IMR-90 (cell line): ENCODE measurements around the gene PRKCE.
"Not testable (repeated sequence)": the region's sequence is repeated elsewhere in the genome, so short reads cannot be mapped to it uniquely, and the experiment has no call there.

ENCODE experiments used
- CEBPB ChIP-seq: IDR thresholded peaks from 2 replicates; pipeline ENCODE4 v1.6.1; 2012; ENCODE audit warnings: low read depth, low read length, improper control_type of control experiment
- CTCF ChIP-seq: conservative IDR thresholded peaks from 2 replicates; pipeline ENCODE4 v1.5.1; 2012; ENCODE audit warnings: mild to moderate bottlenecking, low read depth, low read length, improper control_type of control experiment
- ELK1 ChIP-seq: fragments of 150-350 bp; IDR thresholded peaks from 2 replicates; pipeline ENCODE4 v1.6.1; 2016; ENCODE audit warnings: low read depth, mild to moderate bottlenecking, low read length, moderate library complexity, borderline replicate concordance
- FOS ChIP-seq: fragments of 150-350 bp; IDR thresholded peaks from 2 replicates; pipeline ENCODE4 v1.6.1; 2016; ENCODE audit warnings: low read depth, low read length
- POLR2A ChIP-seq: IDR thresholded peaks from 2 replicates; pipeline ENCODE4 v1.6.1; 2012; ENCODE audit warnings: mild to moderate bottlenecking, low read depth, low read length
- RAD21 ChIP-seq: IDR thresholded peaks from 2 replicates; pipeline ENCODE4 v1.6.1; 2012; ENCODE audit warnings: low read length, improper control_type of control experiment
- RCOR1 ChIP-seq: IDR thresholded peaks from 2 replicates; pipeline ENCODE4 v1.6.1; 2012; ENCODE audit warnings: mild to moderate bottlenecking, low read length, improper control_type of control experiment; ENCODE audit not compliant: insufficient replicate concordance
- RFX5 ChIP-seq: IDR thresholded peaks from 2 replicates; pipeline ENCODE4 v1.8.0; 2012; ENCODE audit warnings: low read depth, mild to moderate bottlenecking, low read length, moderate library complexity
- SMC3 ChIP-seq: fragments of 150-350 bp; IDR thresholded peaks from 2 replicates; pipeline ENCODE4 v1.6.1; 2016; ENCODE audit warnings: low read depth, mild to moderate bottlenecking, antibody characterized with exemption, low read length, moderate library complexity
- USF2 ChIP-seq: fragments of 150-350 bp; IDR thresholded peaks from 2 replicates; pipeline ENCODE4 v1.6.1; 2017; ENCODE audit warnings: mild to moderate bottlenecking, antibody characterized with exemption, low read length, low read depth

GRCh38 chr2:46223514-46223913, 572.0 kb downstream of the PRKCE start:
- TF ChIP-seq CTCF, FOS, RFX5, RAD21, ELK1, SMC3, POLR2A, USF2, RCOR1, CEBPB: not testable (repeated sequence)
